ENCODE results near the gene OLFML3. TPM values are rescaled to one million over a fixed set of nuclear protein-coding genes. Genes with fewer than 3 reads are reported as not detected.
A peak's percentile ranks its signal among the peaks of the same experiment; 100 is the strongest.

Gene OLFML3
- total RNA-seq, 4 donors from 2014 or later = 3.3 to 12.0 (median 7.8) TPM

- TF ChIP-seq CTCF (IDR thresholded peaks at IDR 0.05) = no peak
- no peak for TF ChIP-seq POLR2A (IDR thresholded peaks at IDR 0.05)
- DNase-seq = no peak
These were observed 28.4 kb upstream of the OLFML3 start for GRCh38 chr1:113950908-113951307.

DNA sequence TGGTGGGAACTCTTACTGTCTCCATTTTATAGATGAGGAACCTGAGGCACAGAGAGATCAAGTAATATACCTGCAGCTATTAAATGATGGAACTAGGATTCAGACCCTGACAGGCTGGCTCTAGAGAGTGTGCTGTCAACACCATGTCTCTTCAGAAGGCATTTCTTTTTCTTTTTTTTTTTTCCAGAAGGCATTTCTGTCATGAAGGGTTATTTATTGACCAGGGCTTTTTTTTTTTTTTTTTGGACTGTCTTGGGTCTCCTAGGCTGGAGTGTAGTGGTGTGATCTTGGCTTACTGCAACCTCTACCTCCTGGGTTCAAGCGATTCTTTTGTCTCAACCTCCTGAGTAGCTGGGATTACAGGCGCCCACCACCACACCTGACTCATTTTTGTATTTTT, 27.6 kb upstream of the OLFML3 start:
- TF ChIP-seq CTCF (IDR thresholded peaks at IDR 0.05) (no peak), POLR2A (IDR thresholded peaks at IDR 0.05) (no peak)
- no peak for DNase-seq
- peaks cover 0 to 34% (median 4%) of the 10 kb centered on the region in 4 donors for H3K4me1 ChIP-seq

More at GRCh38 chr1:113950908-113951307, 28.4 kb upstream of the OLFML3 start:
- Histone ChIP-seq H3K9me3 (no peaks in the 10 kb centered on the region), H3K4me1 (peaks cover 0 to 42% (median 8%) of the 10 kb centered on the region in 4 donors), H3K27me3 (no peaks in the 10 kb centered on the region), H3K36me3 (peaks cover 0 to 28% (median 0%) of the 10 kb centered on the region in 3 donors), H3K4me3 (no peak overlapping the region), H3K27ac (no peak overlapping the region)

DNA sequence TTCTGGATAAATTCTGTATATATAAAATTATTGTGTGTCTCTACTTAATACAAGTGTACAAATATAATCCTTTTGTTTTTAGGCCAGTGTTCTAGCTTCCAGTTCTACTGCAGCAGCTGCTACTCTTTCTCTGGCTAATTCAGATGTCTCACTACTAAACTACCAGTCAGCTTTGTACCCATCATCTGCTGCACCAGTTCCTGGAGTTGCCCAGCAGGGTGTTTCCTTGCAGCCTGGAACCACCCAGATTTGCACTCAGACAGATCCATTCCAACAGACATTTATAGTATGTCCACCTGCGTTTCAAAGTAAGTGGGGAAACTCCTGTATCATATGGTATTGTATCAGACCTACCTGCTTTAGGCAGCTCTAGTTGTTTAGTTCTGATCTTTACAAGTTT, 21.3 kb upstream of the OLFML3 start:
- H3K4me1 ChIP-seq = no peaks in the 10 kb centered on the region
- H3K27me3 ChIP-seq = no peaks in the 10 kb centered on the region
- no peak overlapping the region for H3K27ac ChIP-seq
- peaks cover 0 to 84% (median 0%) of the 10 kb centered on the region in 3 donors for H3K36me3 ChIP-seq
- TF ChIP-seq POLR2A (IDR thresholded peaks at IDR 0.05) = no peak
- no peak for TF ChIP-seq CTCF (IDR thresholded peaks at IDR 0.05)
- no peak overlapping the region for H3K4me3 ChIP-seq
- no peaks in the 10 kb centered on the region for H3K9me3 ChIP-seq
- DNase-seq = no peak

More for the DNA sequence above, 27.6 kb upstream of the OLFML3 start:
- H3K9me3 ChIP-seq = no peaks in the 10 kb centered on the region
- H3K27me3 ChIP-seq = no peaks in the 10 kb centered on the region
- peaks cover 0 to 36% (median 0%) of the 10 kb centered on the region in 3 donors for H3K36me3 ChIP-seq
- H3K27ac ChIP-seq = no peak overlapping the region
- no peak overlapping the region for H3K4me3 ChIP-seq

- no peak for TF ChIP-seq CTCF (IDR thresholded peaks at IDR 0.05)
- no peak for TF ChIP-seq POLR2A (IDR thresholded peaks at IDR 0.05)
- peaks cover 0 to 86% (median 0%) of the 10 kb centered on the region in 3 donors for H3K36me3 ChIP-seq
- DNase-seq = no peak
These were observed 20.6 kb upstream of the OLFML3 start for GRCh38 chr1:113958691-113959090.

DNA sequence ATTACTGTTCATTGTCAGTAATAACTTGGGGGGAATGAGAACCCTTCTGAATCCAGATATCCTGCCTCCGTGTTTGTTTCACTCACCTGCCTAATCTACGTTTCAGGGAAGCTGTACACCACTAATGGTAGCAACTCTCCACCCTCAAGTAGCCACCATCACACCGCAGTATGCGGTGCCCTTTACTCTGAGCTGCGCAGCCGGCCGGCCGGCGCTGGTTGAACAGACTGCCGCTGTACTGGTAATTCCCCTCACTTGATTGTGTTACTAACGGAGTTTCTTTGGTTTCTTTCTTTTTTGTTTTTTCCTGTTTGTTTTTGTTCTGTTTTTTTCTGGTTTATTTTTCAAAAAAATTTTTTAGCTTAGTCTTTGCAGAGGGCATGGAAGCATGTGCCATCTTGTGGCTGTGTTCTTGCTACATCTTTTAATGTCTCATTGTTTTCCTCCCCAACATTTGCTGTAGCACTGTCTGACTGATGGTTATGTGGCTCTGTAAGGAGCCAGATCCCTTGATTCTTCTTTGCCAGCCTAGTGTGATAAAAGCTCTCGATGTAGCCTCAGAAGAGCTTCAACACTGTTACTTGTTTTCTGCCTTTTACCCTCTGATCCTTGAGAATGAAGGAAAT, 15.9 kb upstream of the OLFML3 start:
- H3K27me3 ChIP-seq = no peaks in the 10 kb centered on the region
- H3K27ac ChIP-seq = no peak overlapping the region
- TF ChIP-seq POLR2A (IDR thresholded peaks at IDR 0.05) (no peak), CTCF (IDR thresholded peaks at IDR 0.05) (peak in 1 of 6 experiments; percentile 25)
- no peaks in the 10 kb centered on the region for H3K9me3 ChIP-seq
- H3K36me3 ChIP-seq = peaks cover 0 to 87% (median 0%) of the 10 kb centered on the region in 3 donors
- H3K4me1 ChIP-seq = no peaks in the 10 kb centered on the region
- no peak for DNase-seq
- no peak overlapping the region for H3K4me3 ChIP-seq

More at GRCh38 chr1:113958691-113959090, 20.6 kb upstream of the OLFML3 start:
- Histone ChIP-seq H3K27ac (no peak overlapping the region), H3K9me3 (no peaks in the 10 kb centered on the region), H3K27me3 (no peaks in the 10 kb centered on the region), H3K4me1 (no peaks in the 10 kb centered on the region), H3K4me3 (no peak overlapping the region)

All from Peyer's patch (tissue), 4 donors.